Neural crest cell (in vitro differentiated cells): ENCODE measurements around the gene LSM14B. TPM values are rescaled to one million over a fixed set of nuclear protein-coding genes. Genes with fewer than 3 reads are reported as not detected.

Source experiments
- DNase-seq: peaks from one replicate; pipeline ENCODE4 v3.0.0; 2021; ENCODE audit warnings: low read depth, mixed read lengths, low spot score
- H3K27ac Mint-ChIP-seq: one replicate; pipeline ENCODE4 v1.8.0; 2021; ENCODE audit warnings: mild to moderate bottlenecking, mixed read lengths; ENCODE audit not compliant: unreplicated experiment
- H3K27me3 Mint-ChIP-seq: 2 replicates; pipeline ENCODE4 v1.8.0; 2021; ENCODE audit warnings: low read depth, mild to moderate bottlenecking, mixed read lengths
- H3K36me3 Mint-ChIP-seq: 2 replicates; pipeline ENCODE4 v1.8.0; 2021; ENCODE audit warnings: low read depth, mild to moderate bottlenecking, mixed read lengths
- H3K4me1 Mint-ChIP-seq: 2 replicates; pipeline ENCODE4 v1.8.0; 2021; ENCODE audit warnings: mixed read lengths
- H3K4me3 Mint-ChIP-seq: one replicate; pipeline ENCODE4 v1.8.0; 2021; ENCODE audit warnings: mild to moderate bottlenecking, mixed read lengths
- H3K9me3 Mint-ChIP-seq: 2 replicates; pipeline ENCODE4 v1.8.0; 2021; ENCODE audit warnings: mixed read lengths
- CTCF ChIP-seq: fragments of 200-600 bp; sonication (generic); conservative IDR thresholded peaks from 2 replicates; pipeline ENCODE4 v1.5.0; 2021; ENCODE audit warnings: antibody characterized with exemption, mild to moderate bottlenecking
- total RNA-seq: library from RNA; stranded (reverse); gene quantifications from 2 replicates; pipeline ENCODE4 v1.2.1, GENCODE V29; 2021

The LSM14B gene
- total RNA-seq, 1 donor from 2014 or later, result 97.1 TPM

- no peak for DNase-seq
- H3K36me3 Mint-ChIP-seq, result peaks cover 30% of the 10 kb centered on the region
- H3K4me3 Mint-ChIP-seq, result no peak overlapping the region
- no peaks in the 10 kb centered on the region for H3K9me3 Mint-ChIP-seq
- H3K27me3 Mint-ChIP-seq, result no peaks in the 10 kb centered on the region
- H3K27ac Mint-ChIP-seq, result peak overlapping the region; percentile 53
- no peak for TF ChIP-seq CTCF
- no peaks in the 10 kb centered on the region for H3K4me1 Mint-ChIP-seq
Measured at GRCh38 chr20:62132421-62132820, 10.1 kb downstream of the LSM14B start.

GRCh38 chr20:62133051-62133845, 11.0 kb downstream of the LSM14B start:
- no peak for DNase-seq
- Mint-ChIP-seq H3K4me3 (peak overlapping the region; percentile 45), H3K9me3 (no peaks in the 10 kb centered on the region), H3K36me3 (peaks cover 32% of the 10 kb centered on the region), H3K4me1 (no peaks in the 10 kb centered on the region), H3K27ac (no peak overlapping the region), H3K27me3 (no peaks in the 10 kb centered on the region)
- TF ChIP-seq CTCF, result no peak

GRCh38 chr20:62133864-62134263, 11.6 kb downstream of the LSM14B start:
- peaks cover 31% of the 10 kb centered on the region for H3K36me3 Mint-ChIP-seq

GRCh38 chr20:62134735-62135231, 12.5 kb downstream of the LSM14B start:
- H3K27me3 Mint-ChIP-seq, result no peaks in the 10 kb centered on the region
- H3K27ac Mint-ChIP-seq, result no peak overlapping the region
- no peak for DNase-seq
- no peak overlapping the region for H3K4me3 Mint-ChIP-seq
- peaks cover 31% of the 10 kb centered on the region for H3K36me3 Mint-ChIP-seq
- no peak for TF ChIP-seq CTCF
- H3K4me1 Mint-ChIP-seq, result no peaks in the 10 kb centered on the region
- no peaks in the 10 kb centered on the region for H3K9me3 Mint-ChIP-seq

More at GRCh38 chr20:62133864-62134263, 11.6 kb downstream of the LSM14B start:
- DNase-seq, result no peak
- H3K27me3 Mint-ChIP-seq, result no peaks in the 10 kb centered on the region
- H3K4me3 Mint-ChIP-seq, result peak overlapping the region; percentile 45
- TF ChIP-seq CTCF, result no peak
- no peak overlapping the region for H3K27ac Mint-ChIP-seq
- no peaks in the 10 kb centered on the region for H3K4me1 Mint-ChIP-seq
- H3K9me3 Mint-ChIP-seq, result no peaks in the 10 kb centered on the region

- peaks cover 29% of the 10 kb centered on the region for H3K36me3 Mint-ChIP-seq
- H3K4me3 Mint-ChIP-seq, result peak overlapping the region; percentile 67
- no peaks in the 10 kb centered on the region for H3K27me3 Mint-ChIP-seq
- H3K9me3 Mint-ChIP-seq, result no peaks in the 10 kb centered on the region
- no peak for DNase-seq
- no peak overlapping the region for H3K27ac Mint-ChIP-seq
- no peak for TF ChIP-seq CTCF
- H3K4me1 Mint-ChIP-seq, result peaks cover 6% of the 10 kb centered on the region
Measured at GRCh38 chr20:62135573-62136266, 13.4 kb downstream of the LSM14B start.
